ENCODE data around the gene RPTOR. TPM values are rescaled to one million over a fixed set of nuclear protein-coding genes. Genes with fewer than 3 reads are reported as not detected.

RPTOR gene
- total and polyA plus RNA-seq, 2 donors (not counting 3 experiments of a cell fraction or from before 2014, with no cell fraction given) = 10.7 to 41.8 TPM

DNA sequence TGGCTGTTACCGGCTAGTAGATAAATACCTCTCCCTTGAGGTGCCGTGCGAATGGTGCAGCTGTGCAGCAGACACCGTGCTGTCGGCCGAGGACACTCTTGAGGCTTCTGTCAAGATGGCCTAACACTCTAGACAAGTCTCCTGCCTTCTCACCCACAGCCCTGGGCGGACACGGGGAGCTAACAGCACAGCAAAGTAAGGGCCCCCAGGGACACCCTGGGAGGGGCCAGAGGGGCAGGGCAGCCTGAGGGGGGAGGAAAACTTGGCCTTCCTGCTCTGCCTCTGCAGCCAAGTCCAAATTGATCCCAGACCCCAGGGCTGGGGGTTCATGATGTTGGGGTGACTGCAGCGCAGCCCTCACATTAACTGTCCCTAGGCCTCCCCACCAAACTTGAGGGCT is 210.2 kb downstream of the RPTOR start:
- H3K9me1 ChIP-seq (replicated peaks; ENCODE audit: control insufficient read depth, extremely low read depth, insufficient read depth, low read length) = no peaks in the 10 kb centered on the region
- no peaks in the 10 kb centered on the region for H3K36me3 ChIP-seq (ENCODE audit: control insufficient read depth in 2 of 2, extremely low read depth in 1 of 2, insufficient read depth in 2 of 2, low read length in 2 of 2)
- ChIA-PET CTCF (interaction anchor here (1.4 to 1.7 kb wide), 2 partner anchors 10 to 78 kb away, joined by 4 to 6 read pairs; no protein-coding TSS in a partner anchor), POLR2A (no interaction called here)
- FAIRE-seq (no peak), DNase-seq (ENCODE audit: low read depth, low spot score) (no peak)
- H4K20me1 ChIP-seq (replicated peaks; ENCODE audit: control insufficient read depth, extremely low read depth, insufficient read depth, low read length) = no peaks in the 10 kb centered on the region
- H3K4me1 ChIP-seq (ENCODE audit: control insufficient read depth, extremely low read depth, insufficient read depth, low read length) = peaks cover 25% of the 10 kb centered on the region
- no peaks in the 10 kb centered on the region for H3K27me3 ChIP-seq (ENCODE audit: control insufficient read depth in 2 of 2, insufficient read depth in 2 of 2, low read length in 2 of 2)
- H2AFZ ChIP-seq (ENCODE audit: low read depth, low read length) = no peak overlapping the region
- H3K9ac ChIP-seq (replicated peaks; ENCODE audit: extremely low read depth, insufficient read depth, low read length) = no peak overlapping the region
- no peak overlapping the region for H3K27ac ChIP-seq (ENCODE audit: insufficient read depth, low read depth, low read length)
- TF ChIP-seq MYC (IDR thresholded peaks at IDR 0.05; ENCODE audit: low read depth, low read length) (no peak), GATA2 (IDR thresholded peaks at IDR 0.05; ENCODE audit: insufficient read depth, insufficient read length, low read depth, low read length) (no peak), FOS (IDR thresholded peaks at IDR 0.05; ENCODE audit: borderline replicate concordance, insufficient read depth, low read length) (no peak), JUN (IDR thresholded peaks at IDR 0.05; ENCODE audit: borderline replicate concordance, insufficient read depth, insufficient read length, low read depth) (no peak), EZH2 (IDR thresholded peaks at IDR 0.05; ENCODE audit: borderline replicate concordance, low read depth, low read length, severe bottlenecking) (no peak), POLR2AphosphoS5 (IDR thresholded peaks at IDR 0.05; ENCODE audit: insufficient read depth, low read depth, low read length) (no peak)
- TF ChIP-seq, protein P1, sequence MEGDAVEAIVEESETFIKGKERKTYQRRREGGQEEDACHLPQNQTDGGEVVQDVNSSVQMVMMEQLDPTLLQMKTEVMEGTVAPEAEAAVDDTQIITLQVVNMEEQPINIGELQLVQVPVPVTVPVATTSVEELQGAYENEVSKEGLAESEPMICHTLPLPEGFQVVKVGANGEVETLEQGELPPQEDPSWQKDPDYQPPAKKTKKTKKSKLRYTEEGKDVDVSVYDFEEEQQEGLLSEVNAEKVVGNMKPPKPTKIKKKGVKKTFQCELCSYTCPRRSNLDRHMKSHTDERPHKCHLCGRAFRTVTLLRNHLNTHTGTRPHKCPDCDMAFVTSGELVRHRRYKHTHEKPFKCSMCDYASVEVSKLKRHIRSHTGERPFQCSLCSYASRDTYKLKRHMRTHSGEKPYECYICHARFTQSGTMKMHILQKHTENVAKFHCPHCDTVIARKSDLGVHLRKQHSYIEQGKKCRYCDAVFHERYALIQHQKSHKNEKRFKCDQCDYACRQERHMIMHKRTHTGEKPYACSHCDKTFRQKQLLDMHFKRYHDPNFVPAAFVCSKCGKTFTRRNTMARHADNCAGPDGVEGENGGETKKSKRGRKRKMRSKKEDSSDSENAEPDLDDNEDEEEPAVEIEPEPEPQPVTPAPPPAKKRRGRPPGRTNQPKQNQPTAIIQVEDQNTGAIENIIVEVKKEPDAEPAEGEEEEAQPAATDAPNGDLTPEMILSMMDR (IDR thresholded peaks at IDR 0.05; ENCODE audit: extremely low read depth in 1 of 2, insufficient read depth in 1 of 2, low read depth in 1 of 2, low read length in 2 of 2) = no peak
- TF ChIP-seq, protein P2, sequence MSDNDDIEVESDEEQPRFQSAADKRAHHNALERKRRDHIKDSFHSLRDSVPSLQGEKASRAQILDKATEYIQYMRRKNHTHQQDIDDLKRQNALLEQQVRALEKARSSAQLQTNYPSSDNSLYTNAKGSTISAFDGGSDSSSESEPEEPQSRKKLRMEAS (IDR thresholded peaks at IDR 0.05; ENCODE audit: insufficient read depth, insufficient read length) = no peak
- no peak overlapping the region for H3K4me3 ChIP-seq (replicated peaks in 1 of 3; ENCODE audit: insufficient read depth in 1 of 3, low read depth in 1 of 3, low read length in 3 of 3)
- H3K79me2 ChIP-seq (ENCODE audit: control insufficient read depth, insufficient read depth, low read length) = no peaks in the 10 kb centered on the region
- H3K4me2 ChIP-seq (ENCODE audit: insufficient read depth, low read length) = no peak overlapping the region
- dilution Hi-C loops (cut with MboI; ENCODE audit: extremely low pct_ligation_motif_present, low sequenced_read_pairs) (no loop called here), intact Hi-C loops (cut with micrococcal nuclease) (no loop called here)
- no peaks in the 10 kb centered on the region for H3K9me3 ChIP-seq (replicated peaks; ENCODE audit: control insufficient read depth, insufficient read depth, low read length)
- BruUV-seq (replicated peaks) = no TSS peak

Measured in endothelial cell of umbilical vein (primary cell).